ENCODE results near the gene RXRB. TPM values are rescaled to one million over a fixed set of nuclear protein-coding genes. Genes with fewer than 3 reads are reported as not detected.

RXRB gene
- total and polyA plus RNA-seq, 10 of the 15 experiments (the other 5 are each of a cell fraction or from before 2014, with no cell fraction given), result 0.71 to 35.0 (median 20.4) TPM

GRCh38 chr6:33248932-33249731 is 48.7 kb upstream of the RXRB start (continued):
- TF ChIP-seq, protein P1, sequence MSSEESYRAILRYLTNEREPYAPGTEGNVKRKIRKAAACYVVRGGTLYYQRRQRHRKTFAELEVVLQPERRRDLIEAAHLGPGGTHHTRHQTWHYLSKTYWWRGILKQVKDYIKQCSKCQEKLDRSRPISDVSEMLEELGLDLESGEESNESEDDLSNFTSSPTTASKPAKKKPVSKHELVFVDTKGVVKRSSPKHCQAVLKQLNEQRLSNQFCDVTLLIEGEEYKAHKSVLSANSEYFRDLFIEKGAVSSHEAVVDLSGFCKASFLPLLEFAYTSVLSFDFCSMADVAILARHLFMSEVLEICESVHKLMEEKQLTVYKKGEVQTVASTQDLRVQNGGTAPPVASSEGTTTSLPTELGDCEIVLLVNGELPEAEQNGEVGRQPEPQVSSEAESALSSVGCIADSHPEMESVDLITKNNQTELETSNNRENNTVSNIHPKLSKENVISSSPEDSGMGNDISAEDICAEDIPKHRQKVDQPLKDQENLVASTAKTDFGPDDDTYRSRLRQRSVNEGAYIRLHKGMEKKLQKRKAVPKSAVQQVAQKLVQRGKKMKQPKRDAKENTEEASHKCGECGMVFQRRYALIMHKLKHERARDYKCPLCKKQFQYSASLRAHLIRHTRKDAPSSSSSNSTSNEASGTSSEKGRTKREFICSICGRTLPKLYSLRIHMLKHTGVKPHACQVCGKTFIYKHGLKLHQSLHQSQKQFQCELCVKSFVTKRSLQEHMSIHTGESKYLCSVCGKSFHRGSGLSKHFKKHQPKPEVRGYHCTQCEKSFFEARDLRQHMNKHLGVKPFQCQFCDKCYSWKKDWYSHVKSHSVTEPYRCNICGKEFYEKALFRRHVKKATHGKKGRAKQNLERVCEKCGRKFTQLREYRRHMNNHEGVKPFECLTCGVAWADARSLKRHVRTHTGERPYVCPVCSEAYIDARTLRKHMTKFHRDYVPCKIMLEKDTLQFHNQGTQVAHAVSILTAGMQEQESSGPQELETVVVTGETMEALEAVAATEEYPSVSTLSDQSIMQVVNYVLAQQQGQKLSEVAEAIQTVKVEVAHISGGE (CRISPR knock-in tag; IDR thresholded peaks at IDR 0.05), result no peak
- TF ChIP-seq, protein P2, sequence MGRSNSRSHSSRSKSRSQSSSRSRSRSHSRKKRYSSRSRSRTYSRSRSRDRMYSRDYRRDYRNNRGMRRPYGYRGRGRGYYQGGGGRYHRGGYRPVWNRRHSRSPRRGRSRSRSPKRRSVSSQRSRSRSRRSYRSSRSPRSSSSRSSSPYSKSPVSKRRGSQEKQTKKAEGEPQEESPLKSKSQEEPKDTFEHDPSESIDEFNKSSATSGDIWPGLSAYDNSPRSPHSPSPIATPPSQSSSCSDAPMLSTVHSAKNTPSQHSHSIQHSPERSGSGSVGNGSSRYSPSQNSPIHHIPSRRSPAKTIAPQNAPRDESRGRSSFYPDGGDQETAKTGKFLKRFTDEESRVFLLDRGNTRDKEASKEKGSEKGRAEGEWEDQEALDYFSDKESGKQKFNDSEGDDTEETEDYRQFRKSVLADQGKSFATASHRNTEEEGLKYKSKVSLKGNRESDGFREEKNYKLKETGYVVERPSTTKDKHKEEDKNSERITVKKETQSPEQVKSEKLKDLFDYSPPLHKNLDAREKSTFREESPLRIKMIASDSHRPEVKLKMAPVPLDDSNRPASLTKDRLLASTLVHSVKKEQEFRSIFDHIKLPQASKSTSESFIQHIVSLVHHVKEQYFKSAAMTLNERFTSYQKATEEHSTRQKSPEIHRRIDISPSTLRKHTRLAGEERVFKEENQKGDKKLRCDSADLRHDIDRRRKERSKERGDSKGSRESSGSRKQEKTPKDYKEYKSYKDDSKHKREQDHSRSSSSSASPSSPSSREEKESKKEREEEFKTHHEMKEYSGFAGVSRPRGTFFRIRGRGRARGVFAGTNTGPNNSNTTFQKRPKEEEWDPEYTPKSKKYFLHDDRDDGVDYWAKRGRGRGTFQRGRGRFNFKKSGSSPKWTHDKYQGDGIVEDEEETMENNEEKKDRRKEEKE (IDR thresholded peaks at IDR 0.05), result no peak
- TF ChIP-seq ZBED1 (IDR thresholded peaks at IDR 0.05; ENCODE audit: borderline replicate concordance) (no peak), SIX5 (IDR thresholded peaks at IDR 0.05; ENCODE audit: low read depth, low read length, severe bottlenecking) (no peak), REST (IDR thresholded peaks at IDR 0.05; ENCODE audit: low read depth, low read length) (no peak), HDAC2 (IDR thresholded peaks at IDR 0.05) (no peak), HDGF (IDR thresholded peaks at IDR 0.05) (peak; percentile 96), SMARCA5 (IDR thresholded peaks at IDR 0.05) (no peak; the same call in 1 of the 2 replicates), ZNF24 (IDR thresholded peaks at IDR 0.05) (no peak), EGR1 (IDR thresholded peaks at IDR 0.05; ENCODE audit: borderline replicate concordance in 1 of 2, low read depth in 2 of 2, low read length in 2 of 2) (peak in 1 of 2 experiments; percentile 83; a peak in 2 of 3 replicates), PRDM15 (CRISPR knock-in tag; IDR thresholded peaks at IDR 0.05) (no peak), HCFC1 (IDR thresholded peaks at IDR 0.05; ENCODE audit: low read length) (peak; percentile 22; the same call in 1 of the 2 replicates)

Data from GM12878 (cell line).